CD14-positive monocyte (primary cell): Measurements from ENCODE around the gene ANO7. TPM values are rescaled to one million over a fixed set of nuclear protein-coding genes. Genes with fewer than 3 reads are reported as not detected.

Experiments used
- DNase-seq, 3 donors: peaks; one replicate each; pipeline ENCODE4 v3.0.0-alpha.2; 2011 to 2022
- H2AFZ ChIP-seq: 2 replicates; pipeline ENCODE4 v1.6.0; 2012; ENCODE audit warnings: mild to moderate bottlenecking, low read depth, low read length, inconsistent platforms; ENCODE audit not compliant: insufficient read depth, poor library complexity, severe bottlenecking
- H3K27ac ChIP-seq, 2 donors: 1 replicate in 1 of 2; 2 replicates in 1 of 2; pipeline ENCODE4 v1.5.1; 2012 to 2013; ENCODE audit warnings: low read length in 2 of 2, control low read depth in 1 of 2, inconsistent platforms in 1 of 2, low read depth in 1 of 2, mild to moderate bottlenecking in 1 of 2
- H3K27me3 ChIP-seq, 2 donors: one replicate each; pipeline versions ENCODE4 v1.6.0 to v1.6.1; 2011 to 2013; ENCODE audit warnings: low read length in 2 of 2; ENCODE audit not compliant: control insufficient read depth in 2 of 2, insufficient read depth in 2 of 2
- H3K36me3 ChIP-seq, 2 donors: replicated peaks in 1 of 2; 1 replicate in 1 of 2; 2 replicates in 1 of 2; pipeline versions ENCODE4 v1.5.1 to v1.6.1; 2012 to 2013; ENCODE audit warnings: low read length in 2 of 2, control low read depth in 1 of 2, inconsistent platforms in 1 of 2, mild to moderate bottlenecking in 1 of 2; ENCODE audit not compliant: insufficient read depth in 2 of 2, control insufficient read depth in 1 of 2
- H3K4me1 ChIP-seq, 2 donors: 1 replicate in 1 of 2; 2 replicates in 1 of 2; pipeline versions ENCODE4 v1.5.1 to v1.6.1; 2012 to 2013; ENCODE audit warnings: low read length in 2 of 2, control low read depth in 1 of 2, inconsistent platforms in 1 of 2, mild to moderate bottlenecking in 1 of 2, moderate library complexity in 1 of 2; ENCODE audit not compliant: insufficient read depth in 2 of 2, control insufficient read depth in 1 of 2
- H3K4me2 ChIP-seq: replicated peaks from 2 replicates; pipeline ENCODE3; 2012; ENCODE audit warnings: low read length, moderate library complexity, mild to moderate bottlenecking; ENCODE audit not compliant: poor library complexity, severe bottlenecking; ENCODE audit errors: extremely low read depth
- H3K4me3 ChIP-seq, 3 experiments: fragments of 200-600 bp in 1 of 3; sonication (generic) in 1 of 3; replicated peaks in 1 of 3; 1 replicate in 2 of 3; 2 replicates in 1 of 3; pipeline ENCODE4 v1.5.1; 2011 to 2013; ENCODE audit warnings: low read length in 3 of 3, mild to moderate bottlenecking in 3 of 3, control low read depth in 2 of 3, low read depth in 2 of 3, inconsistent platforms in 1 of 3, moderate library complexity in 1 of 3
- H3K79me2 ChIP-seq: 2 replicates; pipeline ENCODE4 v1.6.0; 2012; ENCODE audit warnings: mild to moderate bottlenecking, control low read depth, inconsistent platforms, low read length, moderate library complexity; ENCODE audit not compliant: insufficient read depth
- H3K9ac ChIP-seq: 2 replicates; pipeline ENCODE4 v1.6.0; 2017; ENCODE audit warnings: low read length, mild to moderate bottlenecking; ENCODE audit not compliant: insufficient read depth, poor library complexity, severe bottlenecking
- H3K9me3 ChIP-seq, 2 donors: replicated peaks in 1 of 2; 1 replicate in 1 of 2; 2 replicates in 1 of 2; pipeline versions ENCODE4 v1.5.1 to v1.6.1; 2012 to 2013; ENCODE audit warnings: low read length in 2 of 2, control low read depth in 1 of 2; ENCODE audit not compliant: control insufficient read depth in 1 of 2, insufficient read depth in 1 of 2
- H4K20me1 ChIP-seq: 2 replicates; pipeline ENCODE4 v1.6.0; 2012; ENCODE audit warnings: mild to moderate bottlenecking, low read length, control low read depth, moderate library complexity; ENCODE audit not compliant: insufficient read depth
- H3K27ac Mint-ChIP-seq, 7 donors: one replicate each; pipeline ENCODE4 v1.8.0; 2020; ENCODE audit warnings: mild to moderate bottlenecking in 7 of 7, mixed read lengths in 7 of 7, moderate library complexity in 6 of 7, inconsistent platforms in 2 of 7
- H3K27me3 Mint-ChIP-seq, 3 donors: one replicate each; pipeline ENCODE4 v1.8.0; 2021 to 2022; ENCODE audit warnings: low read depth in 3 of 3, mild to moderate bottlenecking in 3 of 3, mixed read lengths in 3 of 3, moderate library complexity in 3 of 3, inconsistent platforms in 1 of 3
- H3K36me3 Mint-ChIP-seq, 2 donors: one replicate each; pipeline ENCODE4 v1.8.0; 2020; ENCODE audit warnings: mixed read lengths in 2 of 2, inconsistent platforms in 1 of 2, mild to moderate bottlenecking in 1 of 2
- H3K4me1 Mint-ChIP-seq: one replicate; pipeline ENCODE4 v1.8.0; 2020; ENCODE audit warnings: mild to moderate bottlenecking, mixed read lengths
- H3K4me3 Mint-ChIP-seq, 2 donors: one replicate each; pipeline ENCODE4 v1.8.0; 2020; ENCODE audit warnings: mild to moderate bottlenecking in 2 of 2, mixed read lengths in 2 of 2, moderate library complexity in 1 of 2
- H3K9me3 Mint-ChIP-seq, 7 donors: one replicate each; pipeline ENCODE4 v1.8.0; 2020 to 2022; ENCODE audit warnings: mixed read lengths in 7 of 7, mild to moderate bottlenecking in 6 of 7, moderate library complexity in 6 of 7, inconsistent platforms in 2 of 7
- CTCF ChIP-seq: fragments of 200-600 bp; IDR thresholded peaks from one replicate; pipeline ENCODE4 v1.8.0; 2022; ENCODE audit warnings: antibody characterized with exemption, mild to moderate bottlenecking
- WGBS: methylation state at CpG from one replicate; pipeline ENCODE4 v1.1.5; 2013; ENCODE audit warnings: missing lambda C conversion rate; ENCODE audit not compliant: insufficient coverage; 5-methylcytosine and 5-hydroxymethylcytosine counted together
- intact Hi-C, 2 donors: fragments of 100-400 bp; cut with micrococcal nuclease; formaldehyde crosslinking; loops; one replicate each; pipeline versions ENCODE4 v1.15.0 to v1.15.1; 2023
- polyA plus RNA-seq, 3 donors: library from polyadenylated mRNA; depleted of rRNA in 1 of 3; unstranded in 2 of 3; stranded (reverse) in 1 of 3; fragments of 300-500 nt in 2 of 3; fragments of >200 nt in 1 of 3; fragmentation: Illumina TruSeq in 2 of 3; gene quantifications; 1 replicate in 2 of 3; 2 replicates in 1 of 3; pipeline ENCODE4 v1.2.3, GENCODE V29; 2012 to 2021

Gene ANO7
- polyA plus RNA-seq, 3 donors: 0.03 TPM; not detected in 2

- no peaks in the 10 kb centered on the region for H4K20me1 ChIP-seq
- Mint-ChIP-seq H3K36me3 (peaks cover 59 to 67% of the 10 kb centered on the region in 2 donors), H3K27ac (peak overlapping the region in 4 of 7 donors; percentile 30 to 68 (median 32)), H3K4me3 (no peak overlapping the region), H3K27me3 (peaks cover 0 to 7% (median 5%) of the 10 kb centered on the region in 3 donors), H3K9me3 (peaks cover 0 to 2% (median 0%) of the 10 kb centered on the region in 7 donors), H3K4me1 (peaks cover 11% of the 10 kb centered on the region)
- no peak overlapping the region for H3K9ac ChIP-seq
- intact Hi-C loops: no loop called here
- H2AFZ ChIP-seq: no peak overlapping the region
- H3K4me2 ChIP-seq: no peak overlapping the region
- TF ChIP-seq CTCF: no peak
- H3K27ac ChIP-seq: no peak overlapping the region
- no peaks in the 10 kb centered on the region for H3K4me1 ChIP-seq
- DNase-seq: no peak
- WGBS: 96% methylated on average over 14 of the region's 19 CpGs
- no peak overlapping the region for H3K4me3 ChIP-seq
- peaks cover 63 to 65% of the 10 kb centered on the region in 2 donors for H3K36me3 ChIP-seq
- H3K79me2 ChIP-seq: no peaks in the 10 kb centered on the region
- no peaks in the 10 kb centered on the region for H3K9me3 ChIP-seq
- no peaks in the 10 kb centered on the region for H3K27me3 ChIP-seq
These were observed 38.5 kb downstream of the ANO7 start for GRCh38 chr2:241226723-241227572.

GRCh38 chr2:241227594-241227993 is 39.1 kb downstream of the ANO7 start:
- DNase-seq: no peak
- Histone ChIP-seq H3K36me3 (peaks cover 70 to 72% of the 10 kb centered on the region in 2 donors), H3K4me2 (no peak overlapping the region), H3K79me2 (no peaks in the 10 kb centered on the region), H3K9ac (no peak overlapping the region), H2AFZ (no peak overlapping the region), H3K9me3 (no peaks in the 10 kb centered on the region), H3K4me3 (no peak overlapping the region), H3K4me1 (no peaks in the 10 kb centered on the region), H4K20me1 (no peaks in the 10 kb centered on the region), H3K27me3 (no peaks in the 10 kb centered on the region), H3K27ac (no peak overlapping the region)
- Mint-ChIP-seq H3K4me1 (peaks cover 11% of the 10 kb centered on the region), H3K27ac (peak overlapping the region in 3 of 7 donors; percentile 2 to 16 (median 5)), H3K27me3 (peaks cover 0 to 4% (median 3%) of the 10 kb centered on the region in 3 donors), H3K4me3 (no peak overlapping the region), H3K36me3 (peaks cover 64 to 73% of the 10 kb centered on the region in 2 donors), H3K9me3 (peaks cover 0 to 2% (median 0%) of the 10 kb centered on the region in 7 donors)
- 95% methylated on average over 3 of the region's 8 CpGs for WGBS
- intact Hi-C loops: no loop called here
- no peak for TF ChIP-seq CTCF
